Upper lobe of left lung (tissue), 4 donors: ENCODE measurements around the gene ARFIP1.

Experiments used
- CTCF ChIP-seq, 6 experiments: fragments of 450-650 bp in 4 of 6; fragments of 200-600 bp in 2 of 6; sonication (generic) in 2 of 6; IDR thresholded peaks; one replicate each; pipeline ENCODE4 v1.5.1; 2016 to 2019; ENCODE audit warnings: antibody characterized with exemption in 6 of 6
- EP300 ChIP-seq, 4 donors: sonication (generic); formaldehyde crosslinking; IDR thresholded peaks; one replicate each; pipeline ENCODE4 v1.5.1; 2017; ENCODE audit warnings: antibody characterized with exemption in 4 of 4, control low read depth in 2 of 4
- POLR2A ChIP-seq, 4 donors: fragments of 450-650 bp; IDR thresholded peaks; one replicate each; pipeline ENCODE4 v1.5.1; 2016 to 2017; ENCODE audit warnings: antibody characterized with exemption in 4 of 4, mild to moderate bottlenecking in 2 of 4
- POLR2AphosphoS5 ChIP-seq, 2 donors: sonication (generic); formaldehyde crosslinking; IDR thresholded peaks; one replicate each; pipeline ENCODE4 v1.5.1; 2017; ENCODE audit warnings: antibody characterized with exemption in 2 of 2

GRCh38 chr4:152862608-152863007 is 82.9 kb downstream of the ARFIP1 start:
- no peak for TF ChIP-seq CTCF (IDR thresholded peaks at IDR 0.05)
- TF ChIP-seq POLR2A (IDR thresholded peaks at IDR 0.05), result no peak
- no peak for TF ChIP-seq EP300 (IDR thresholded peaks at IDR 0.05)
- no peak for TF ChIP-seq POLR2AphosphoS5 (IDR thresholded peaks at IDR 0.05)
